ENCODE data around the gene RAPGEF2.

GRCh38 chr4:159127745-159128518 is 25.1 kb downstream of the RAPGEF2 start:
- TF ChIP-seq SMARCA5 (IDR thresholded peaks at IDR 0.05) = 0 out of 2 replicates have a peak, but pooled peaks have one; percentile 27
- TF ChIP-seq CSDE1 (IDR thresholded peaks at IDR 0.05) = no peak
- TF ChIP-seq CTCF (IDR thresholded peaks at IDR 0.05 in 2 of 3, conservative IDR thresholded peaks at IDR 0.05 in 1 of 3; ENCODE audit: insufficient read depth in 2 of 3, low read depth in 1 of 3, low read length in 3 of 3) = no peak
- TF ChIP-seq ETS1 (conservative IDR thresholded peaks at IDR 0.05; ENCODE audit: control insufficient read depth, low read depth, low read length) = no peak
- peak; percentile 30; the same call in 1 of the 2 replicates for TF ChIP-seq USF2 (CRISPR knock-in tag; IDR thresholded peaks at IDR 0.05)
- TF ChIP-seq SMARCC2 (IDR thresholded peaks at IDR 0.05; ENCODE audit: low read depth) = no peak
- peak; percentile 57 for TF ChIP-seq MEIS2 (IDR thresholded peaks at IDR 0.05; ENCODE audit: partially characterized antibody)
- no peak for TF ChIP-seq ZBTB34 (CRISPR knock-in tag; IDR thresholded peaks at IDR 0.05)
- TF ChIP-seq ATF3 (IDR thresholded peaks at IDR 0.05) = no peak
- no peak for TF ChIP-seq ATF3 (CRISPR knock-in tag; conservative IDR thresholded peaks at IDR 0.05)
- TF ChIP-seq CBX5 (IDR thresholded peaks at IDR 0.05; ENCODE audit: borderline replicate concordance, low read depth) = no peak
- no peak for TF ChIP-seq ZNF449 (CRISPR knock-in tag; IDR thresholded peaks at IDR 0.05)
